UCSD-AML1 (cell line): ENCODE measurements around the gene DLGAP5.

Source experiments
- DNase-seq: peaks from one replicate; lab custom pipeline; 2025; ENCODE audit not compliant: unreplicated experiment; lab: John Stamatoyannopoulos, UW

DLGAP5 gene

GRCh38 chr14:55131370-55132137 lies 59.8 kb downstream of the DLGAP5 start:
- DNase-seq, result no peak

GRCh38 chr14:55130196-55130550 lies 61.2 kb downstream of the DLGAP5 start:
- DNase-seq, result no peak

GRCh38 chr14:55129428-55130195 lies 61.8 kb downstream of the DLGAP5 start:
- DNase-seq, result no peak

- DNase-seq, result peak; percentile 31
Measured at GRCh38 chr14:55129086-55129427, 62.3 kb downstream of the DLGAP5 start, which contains the start of gene LGALS3. Gene LGALS3, plus strand, starts transcription at chr14:55129252. Its CDS starts 8,122 bp downstream, at chr14:55137374.

GRCh38 chr14:55128386-55129085 lies 62.8 kb downstream of the DLGAP5 start:
- DNase-seq, result no peak

GRCh38 chr14:55127460-55127951 lies 63.9 kb downstream of the DLGAP5 start:
- no peak for DNase-seq

DNA sequence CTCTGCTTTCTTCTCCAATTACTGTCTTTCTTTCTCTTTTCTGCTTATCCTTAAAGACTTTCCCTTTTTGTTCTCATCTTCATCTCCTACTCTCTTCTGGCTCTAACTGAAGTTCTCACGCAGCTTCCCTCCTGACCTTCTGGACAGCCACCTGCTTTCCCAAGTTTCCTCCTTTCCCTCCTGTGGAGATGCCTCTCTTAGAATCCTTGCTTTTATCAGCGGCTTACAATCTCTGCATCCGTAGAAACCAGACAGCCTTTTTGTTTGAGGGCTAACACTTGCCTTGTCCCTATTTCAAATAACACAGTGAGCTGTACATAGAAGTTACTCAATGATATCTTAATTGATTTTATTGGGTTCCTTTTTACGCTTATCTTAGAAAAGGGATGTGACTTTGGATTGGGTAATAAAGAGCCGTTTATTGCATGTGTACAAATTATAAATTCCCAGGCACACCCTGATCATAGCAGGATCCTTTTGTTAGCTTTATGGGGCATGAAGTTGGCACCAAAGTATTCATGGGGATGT lies 64.4 kb downstream of the DLGAP5 start:
- DNase-seq, result no peak

- no peak for DNase-seq
Measured at GRCh38 chr14:55126034-55126433, 65.4 kb downstream of the DLGAP5 start.

GRCh38 chr14:55125403-55125802 lies 66.0 kb downstream of the DLGAP5 start:
- DNase-seq, result peak; percentile 44

DNA sequence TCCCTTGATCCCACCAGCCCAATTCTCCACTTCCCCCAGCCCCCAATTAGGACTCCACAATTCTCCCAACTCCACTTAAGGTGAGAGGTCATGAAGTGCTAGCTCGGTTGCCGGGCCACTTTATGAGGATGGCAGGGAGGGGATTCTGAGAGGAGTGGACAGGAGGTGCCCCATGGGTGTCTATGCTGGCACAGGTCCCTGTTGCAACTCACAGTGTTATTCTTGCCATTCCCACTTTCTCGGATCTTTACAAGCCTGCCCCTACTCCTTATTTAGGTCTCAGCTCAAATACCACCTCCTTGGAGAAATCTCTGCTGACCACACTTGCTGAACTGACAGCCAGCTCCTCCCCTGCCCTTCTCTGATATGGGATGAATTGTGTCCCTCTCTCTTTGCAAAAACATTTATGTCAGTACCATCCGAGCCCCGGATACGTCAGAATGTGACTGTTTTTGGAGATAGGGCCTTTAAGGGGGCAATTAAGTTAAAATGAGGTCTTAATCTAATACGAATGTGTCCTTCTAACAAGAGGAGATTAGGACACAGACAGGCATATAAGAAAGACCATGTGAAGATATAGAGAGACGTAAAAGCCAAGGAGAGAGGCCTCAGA lies 66.5 kb downstream of the DLGAP5 start:
- no peak for DNase-seq

DNA sequence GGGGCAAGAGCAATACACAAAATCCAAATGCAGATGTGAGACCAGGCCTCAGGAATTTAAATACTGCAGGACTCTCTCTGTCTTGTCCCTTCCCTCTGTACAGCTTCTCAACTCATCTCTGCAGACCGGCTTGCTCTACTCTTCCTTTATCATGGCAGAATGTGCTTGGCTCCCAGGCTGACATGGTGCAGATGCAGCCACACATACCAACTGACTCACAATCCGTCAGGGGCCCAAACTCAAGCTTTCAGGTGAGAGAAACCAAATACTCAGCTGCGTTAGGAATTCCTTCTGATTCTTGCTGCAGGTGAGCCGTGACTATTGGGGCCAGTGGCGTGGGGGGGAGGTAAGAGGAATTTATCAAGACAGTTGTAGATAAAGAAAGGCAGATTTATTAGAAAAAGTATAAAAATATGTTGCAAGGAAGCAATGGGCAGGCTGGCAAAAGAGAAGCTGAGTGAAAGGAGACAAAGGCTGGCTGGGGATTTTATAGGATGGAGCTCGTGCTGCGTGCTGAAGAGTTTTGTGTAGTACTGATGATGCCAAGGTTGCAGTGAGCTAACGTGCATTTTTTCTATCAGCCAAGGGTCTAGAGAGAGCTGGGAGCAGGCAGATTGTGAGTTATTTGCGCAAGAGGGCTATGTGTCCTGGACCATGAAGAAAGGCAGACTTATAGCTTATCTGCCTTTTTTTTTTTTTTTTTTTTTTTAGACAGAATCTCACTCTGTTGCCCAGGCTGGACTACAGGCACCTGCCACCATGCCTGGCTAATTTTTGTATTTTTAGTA lies 67.3 kb downstream of the DLGAP5 start:
- no peak for DNase-seq

DNA sequence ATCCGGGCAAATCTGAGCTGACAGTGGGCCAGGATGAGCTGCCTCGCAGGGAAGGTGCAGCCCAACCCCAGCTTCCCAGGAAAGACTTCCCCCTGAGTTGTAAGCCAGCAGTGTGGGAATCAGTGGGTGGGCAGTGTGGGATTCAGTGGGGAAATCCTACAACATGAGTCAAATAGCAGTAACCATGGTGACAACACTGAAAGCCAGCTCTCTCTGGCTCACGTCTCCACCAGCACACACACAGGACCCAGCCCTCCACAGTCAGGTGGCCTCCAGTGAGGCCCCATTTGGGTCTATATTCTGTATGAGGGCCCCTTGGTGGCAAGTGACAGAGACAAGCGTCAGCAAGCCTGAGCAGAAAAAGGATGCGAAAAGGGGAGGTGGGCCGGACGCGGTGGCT lies 68.3 kb downstream of the DLGAP5 start:
- no peak for DNase-seq

DNA sequence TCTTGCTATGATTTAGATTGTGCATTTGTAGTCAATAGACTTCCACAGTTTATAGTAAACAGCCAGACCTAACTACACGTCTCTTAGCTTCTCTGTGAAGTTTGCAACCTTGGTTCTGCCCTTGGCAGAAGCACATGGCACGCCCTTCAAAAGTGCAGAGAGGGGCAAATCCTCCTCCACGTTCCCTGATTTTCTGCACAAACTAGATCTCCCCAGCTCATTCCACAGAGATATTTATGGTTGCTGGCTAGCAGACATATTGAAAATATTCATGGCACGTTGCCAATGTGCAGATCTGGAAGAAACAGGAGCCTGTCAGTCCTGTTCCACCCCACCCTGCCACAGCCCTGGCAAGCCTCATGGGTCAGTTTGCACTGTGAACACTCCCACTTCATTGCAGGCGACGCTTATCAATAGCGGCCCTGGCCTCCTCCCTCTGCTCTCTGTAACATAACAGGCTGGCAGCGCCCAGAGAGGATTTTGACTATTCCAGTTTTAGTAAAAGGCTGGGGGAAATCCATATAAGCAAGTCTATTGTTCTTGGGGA lies 68.9 kb downstream of the DLGAP5 start:
- DNase-seq, result no peak

- no peak for DNase-seq
Measured at GRCh38 chr14:55121628-55122439, 69.6 kb downstream of the DLGAP5 start.

GRCh38 chr14:55120571-55121495 lies 70.6 kb downstream of the DLGAP5 start:
- no peak for DNase-seq

GRCh38 chr14:55118761-55119160 lies 72.6 kb downstream of the DLGAP5 start:
- no peak for DNase-seq

DNA sequence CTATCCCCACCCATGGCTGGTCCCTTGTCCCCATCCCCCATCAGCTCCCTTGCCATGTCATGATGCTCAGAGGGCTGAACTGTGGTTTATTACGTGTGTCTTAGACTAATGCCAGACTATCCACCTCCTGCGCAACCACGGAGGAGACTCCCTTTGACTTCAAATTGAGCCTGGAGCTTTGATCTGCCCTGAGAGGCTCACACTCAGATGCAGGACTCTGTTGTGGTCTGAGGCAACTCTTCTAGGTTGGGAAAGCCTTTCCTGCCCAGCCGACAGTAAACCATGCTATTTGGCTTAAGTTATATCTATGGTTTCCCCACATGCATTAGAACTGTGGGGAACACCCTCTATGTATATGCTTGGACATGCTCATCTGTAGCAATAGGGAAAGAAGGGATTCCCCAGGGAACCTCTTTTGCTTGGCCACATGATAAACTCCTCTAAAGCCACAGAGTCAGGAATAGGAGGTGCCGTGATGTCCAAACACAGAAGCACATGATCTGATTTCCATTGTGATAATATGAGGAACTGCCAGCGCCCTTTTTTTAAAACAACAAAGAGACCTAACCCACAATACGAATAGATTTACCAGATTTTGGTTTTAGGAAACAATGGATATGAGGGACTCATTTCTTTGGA lies 73.5 kb downstream of the DLGAP5 start:
- DNase-seq, result peak; percentile 23
